GM21526 (cell line): ENCODE results near the gene RHCG.

ENCODE experiments used
- ATAC-seq: cut with Tn5 transposase; IDR thresholded peaks from one replicate; pipeline ENCODE4 v1.9.1; 2021; ENCODE audit warnings: moderate library complexity; ENCODE audit not compliant: unreplicated experiment, low FRiP score

Gene RHCG

DNA sequence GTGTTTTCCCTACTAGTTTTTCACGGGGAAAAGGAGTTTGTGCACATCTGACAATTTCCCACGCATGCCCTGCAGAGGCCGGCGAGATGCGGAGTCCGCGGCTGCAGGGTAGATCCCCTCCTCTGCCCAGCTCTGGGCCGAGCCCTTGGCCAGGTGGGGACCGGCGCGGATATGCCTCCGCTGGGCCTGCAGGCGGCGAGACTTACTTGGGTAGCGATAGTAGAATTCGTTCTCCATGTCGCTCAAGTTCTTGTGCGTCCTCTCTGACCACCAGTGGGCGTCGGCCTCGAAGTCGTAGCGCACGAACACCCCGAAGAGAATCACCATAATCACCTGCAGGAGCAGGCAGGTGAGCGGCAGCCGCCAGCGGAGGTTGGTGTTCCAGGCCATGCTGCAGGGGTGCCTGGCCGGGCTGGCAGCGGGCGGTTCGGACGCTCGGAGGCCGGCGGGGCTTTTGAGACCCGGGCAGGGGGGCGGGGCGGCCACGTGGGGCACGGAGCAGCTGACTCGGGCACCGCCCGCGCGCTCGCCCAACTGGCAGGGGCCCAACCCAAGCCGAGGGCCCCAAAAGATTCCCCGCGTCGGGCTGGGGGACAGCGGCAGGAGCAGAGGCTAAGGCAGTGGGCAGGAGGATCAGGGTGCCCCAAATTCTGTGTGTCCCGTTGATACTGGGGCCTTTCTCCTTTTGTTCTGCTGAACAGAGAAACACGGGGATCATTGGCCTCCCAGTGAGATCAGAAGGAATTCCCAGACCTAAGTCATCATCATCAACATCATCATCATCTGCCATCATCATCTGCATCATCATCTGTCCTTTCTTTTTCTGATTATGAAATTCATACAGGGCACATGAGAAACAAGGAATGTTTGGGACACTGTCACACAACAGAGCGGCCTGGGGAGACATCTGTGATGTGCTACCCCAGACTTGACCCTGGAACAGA, at the start of gene RHCG:
Gene RHCG (minus strand): TSS at position 429 of the 944 bp plus-strand sequence. CDS start 39 bp downstream, at position 390.
- ATAC-seq = no peak

DNA sequence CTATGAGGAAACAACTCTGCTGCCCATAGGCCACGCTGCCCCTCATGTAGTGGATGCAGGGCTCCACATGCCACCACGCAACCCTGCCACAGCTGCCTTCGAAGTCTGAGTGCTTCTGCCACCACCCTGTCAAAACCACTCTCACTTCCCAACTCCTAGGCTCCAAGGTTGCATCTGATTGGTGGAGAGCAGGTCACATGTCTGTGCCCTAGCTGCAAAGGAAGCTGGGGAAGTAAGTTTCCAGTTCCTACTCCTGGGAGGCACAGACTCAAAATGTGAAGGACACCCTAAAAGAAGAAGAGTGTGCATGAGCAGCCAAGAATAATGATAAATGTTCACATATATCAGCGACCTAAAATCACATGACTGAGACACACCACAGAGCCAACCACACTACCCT, 47.0 kb upstream of the RHCG start:
- no peak for ATAC-seq

DNA sequence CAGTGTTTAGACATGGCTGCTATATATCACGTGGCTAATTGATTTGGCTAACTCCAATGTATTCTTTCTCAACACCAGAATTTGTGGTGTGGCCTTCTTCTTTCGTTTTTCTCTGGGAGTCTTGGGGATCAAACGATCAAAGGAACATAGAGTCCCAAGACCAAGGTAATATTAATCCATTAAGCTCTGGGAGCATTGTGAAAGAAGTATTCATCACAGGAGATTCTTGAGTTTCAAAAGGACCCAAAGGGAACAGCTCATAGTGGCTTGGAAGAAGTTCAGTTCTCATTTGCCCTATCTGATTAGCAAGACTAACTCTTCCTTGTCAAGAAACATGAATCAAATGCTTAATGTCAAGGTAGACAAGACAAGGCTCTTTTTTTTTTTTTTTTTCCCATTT, 46.0 kb upstream of the RHCG start:
- no peak for ATAC-seq

DNA sequence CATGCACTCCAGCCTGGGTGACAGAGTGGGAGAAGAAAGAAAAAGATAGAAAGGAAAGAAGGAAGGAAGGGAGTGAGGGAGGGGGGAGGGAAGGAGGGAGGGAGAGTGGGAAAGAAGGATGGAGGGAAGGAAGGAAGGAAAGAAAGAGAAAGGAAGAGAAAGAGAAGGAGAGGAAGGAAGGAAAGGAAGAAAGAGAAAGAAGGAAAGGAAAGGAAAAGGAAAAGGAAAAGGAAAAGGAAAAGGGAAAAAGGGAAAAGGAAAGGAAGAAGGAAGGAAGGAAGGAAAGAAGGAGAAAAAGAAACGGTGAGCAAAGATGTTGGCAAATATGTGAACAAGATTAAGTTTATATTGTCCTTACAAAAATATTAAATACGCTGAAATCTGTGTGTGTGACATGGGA, 42.6 kb upstream of the RHCG start:
- ATAC-seq = no peak

DNA sequence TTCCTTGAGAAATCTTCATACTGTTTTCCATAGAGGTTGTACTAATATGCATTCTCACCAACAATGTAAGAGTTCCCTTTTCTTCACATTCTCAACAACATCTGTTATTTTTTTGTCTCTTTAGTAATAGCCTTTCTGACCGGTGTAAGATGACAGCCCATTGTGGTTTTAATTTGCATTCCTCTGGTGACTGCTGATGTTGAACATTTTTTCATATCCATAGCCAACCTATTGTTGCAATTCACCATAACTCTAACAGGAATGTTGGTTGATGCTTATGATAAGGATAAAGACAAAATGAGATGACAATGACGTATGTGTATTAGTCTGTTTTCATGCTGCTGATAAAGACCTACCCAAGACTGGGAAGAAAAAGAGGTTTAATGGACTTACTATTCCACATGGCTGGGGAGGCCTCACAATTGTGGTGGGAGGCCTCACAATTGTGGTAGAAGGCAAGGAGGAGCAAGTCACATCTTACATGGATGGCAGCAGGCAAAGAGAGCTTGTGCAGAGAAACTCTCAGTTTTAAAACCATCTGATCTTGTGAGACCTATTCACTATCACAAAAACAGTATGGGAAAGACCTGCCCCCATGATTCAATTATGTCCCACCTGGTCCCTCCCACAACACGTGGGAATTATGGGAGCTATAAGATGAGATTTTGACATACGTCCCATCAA, 37.6 kb upstream of the RHCG start:
- ATAC-seq = no peak

DNA sequence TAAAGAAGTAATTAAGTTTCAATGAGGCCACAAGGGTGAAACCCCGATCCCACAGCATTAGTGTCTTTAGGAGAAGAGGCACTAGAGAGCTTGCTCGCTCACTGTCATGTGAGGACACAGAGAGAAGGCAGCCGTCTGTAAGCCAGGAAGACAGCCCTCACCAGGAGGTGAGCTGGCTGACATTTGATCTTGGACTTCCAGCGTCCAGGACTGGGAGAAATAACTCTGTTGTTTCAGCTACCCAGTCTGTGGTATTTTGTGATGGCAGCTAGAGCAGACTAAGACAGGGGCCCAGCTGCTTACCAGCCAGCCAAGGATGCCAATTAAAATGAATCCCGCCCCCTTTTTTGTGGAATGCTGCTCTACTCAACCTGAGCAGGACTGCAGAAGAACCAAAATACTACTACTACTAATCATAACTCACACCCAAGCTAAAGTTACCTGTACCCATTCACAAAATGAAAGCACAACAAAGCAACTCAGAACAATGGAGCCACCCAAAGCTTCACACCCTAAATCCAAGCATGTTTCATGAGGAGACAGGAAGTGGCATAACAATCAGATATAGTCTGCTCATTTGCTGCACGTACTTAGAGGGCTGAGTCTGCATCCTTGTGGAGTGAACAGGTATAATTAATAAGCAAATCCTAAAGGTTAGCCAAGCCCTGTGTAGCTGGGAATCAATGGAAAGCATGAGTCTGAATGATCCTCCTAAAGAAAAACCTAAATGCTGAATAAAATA, 35.6 kb upstream of the RHCG start:
- no peak for ATAC-seq

DNA sequence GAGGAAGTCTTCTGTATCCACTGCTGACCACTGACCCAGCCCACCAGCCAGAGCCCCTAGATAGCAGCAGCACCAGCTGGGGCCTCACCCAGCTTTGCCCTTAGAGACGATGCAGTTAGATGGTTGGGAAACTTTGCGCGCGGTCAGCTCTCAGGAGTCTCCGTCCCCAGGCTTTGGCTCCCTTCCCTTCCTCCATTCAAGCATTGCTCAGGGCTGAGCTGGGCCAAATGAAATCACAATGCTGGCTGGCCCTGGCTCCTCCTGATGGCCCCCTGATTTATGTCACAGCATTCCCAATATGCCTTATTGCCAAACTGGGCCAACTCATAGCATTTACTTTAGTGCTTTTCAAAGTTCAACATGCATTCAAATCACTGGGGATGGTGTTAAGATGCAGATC, 34.6 kb upstream of the RHCG start:
- no peak for ATAC-seq

DNA sequence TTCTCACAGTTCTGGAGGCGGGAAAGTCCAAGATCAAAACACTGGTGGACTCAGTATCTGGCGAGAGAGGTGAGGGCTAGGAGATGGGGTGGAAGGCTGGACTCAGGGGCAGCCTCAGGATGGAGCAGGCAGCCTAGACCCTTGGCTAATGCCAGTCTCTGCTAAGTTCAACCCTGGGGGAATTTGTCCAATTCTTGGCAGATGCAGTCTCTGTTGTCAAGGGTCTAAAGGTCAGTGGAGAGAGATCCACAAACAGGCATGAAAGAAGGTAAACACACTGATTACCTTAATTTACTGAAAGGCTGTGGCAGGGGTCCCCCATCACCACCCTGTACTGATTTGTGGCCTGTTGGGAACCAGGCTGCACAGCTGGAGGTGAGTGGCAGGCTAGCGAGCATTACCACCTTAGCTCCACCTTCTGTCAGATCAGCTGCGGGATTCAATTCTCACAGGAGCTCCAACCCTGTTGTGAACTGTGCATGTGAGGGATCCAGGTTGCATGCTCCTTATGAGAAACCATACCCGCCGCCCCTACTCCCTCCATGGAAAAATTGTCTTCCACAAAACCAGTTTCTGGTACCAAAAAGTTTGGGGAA, 32.5 kb upstream of the RHCG start:
- no peak for ATAC-seq

DNA sequence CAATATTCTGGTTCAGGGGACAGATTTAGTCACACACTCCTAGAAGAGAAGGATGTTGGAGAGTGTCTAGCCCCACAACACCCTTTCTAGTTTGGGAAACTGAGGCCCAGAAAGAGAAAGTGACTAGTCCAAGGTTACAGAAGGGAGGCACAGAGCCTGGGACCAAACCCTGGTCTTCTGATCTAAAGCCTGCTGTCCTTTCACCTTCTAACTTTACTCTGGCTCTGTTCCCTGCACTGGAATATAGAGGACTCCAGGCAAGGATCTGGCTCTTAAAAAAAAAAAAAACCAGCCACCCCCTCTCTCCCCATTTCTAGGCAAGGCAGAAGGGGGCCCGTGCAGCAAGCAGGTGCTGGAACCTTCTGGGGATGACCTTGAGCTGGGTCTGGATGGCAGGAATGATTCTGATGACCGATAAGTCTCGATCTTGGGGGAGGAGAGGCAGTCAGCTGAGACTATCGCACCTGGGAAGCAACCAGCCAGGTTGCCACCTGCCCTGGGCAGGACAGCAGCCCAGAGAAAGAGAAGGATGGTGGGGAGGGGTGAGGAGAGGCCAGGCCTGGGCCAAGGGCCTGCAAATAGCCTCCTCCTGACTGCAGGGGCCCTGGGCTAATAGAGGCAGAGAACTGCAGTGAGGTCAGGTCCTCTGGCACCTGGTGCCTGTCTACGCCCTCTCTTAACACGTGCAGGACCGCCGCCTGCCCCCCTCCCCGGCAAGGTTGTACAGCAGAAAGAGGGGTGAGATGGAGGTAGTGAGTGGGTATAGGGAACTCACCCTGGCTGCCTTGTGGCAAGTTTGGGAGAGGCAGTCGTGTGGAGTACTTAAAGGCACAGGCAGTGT, 30.4 kb upstream of the RHCG start:
- no peak for ATAC-seq

DNA sequence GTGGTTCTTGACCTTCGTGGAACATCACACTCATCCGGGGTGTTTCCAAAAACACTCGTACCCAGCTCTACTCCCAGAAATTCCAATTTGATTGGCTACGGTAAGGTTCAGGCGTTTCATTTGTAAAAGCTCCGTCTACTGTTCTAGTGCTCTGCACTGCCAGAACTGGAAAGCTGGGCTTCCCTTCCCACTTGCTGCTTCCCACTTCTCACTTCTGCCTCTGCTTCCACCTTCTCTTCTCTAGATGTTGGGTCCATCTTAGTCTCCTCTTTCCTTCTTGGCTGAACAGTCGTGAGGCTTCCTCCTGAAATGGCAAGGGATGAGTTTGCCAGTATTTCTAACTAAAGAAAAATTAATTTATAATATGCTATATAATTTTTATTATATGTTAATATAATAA, 29.8 kb upstream of the RHCG start:
- ATAC-seq = no peak

DNA sequence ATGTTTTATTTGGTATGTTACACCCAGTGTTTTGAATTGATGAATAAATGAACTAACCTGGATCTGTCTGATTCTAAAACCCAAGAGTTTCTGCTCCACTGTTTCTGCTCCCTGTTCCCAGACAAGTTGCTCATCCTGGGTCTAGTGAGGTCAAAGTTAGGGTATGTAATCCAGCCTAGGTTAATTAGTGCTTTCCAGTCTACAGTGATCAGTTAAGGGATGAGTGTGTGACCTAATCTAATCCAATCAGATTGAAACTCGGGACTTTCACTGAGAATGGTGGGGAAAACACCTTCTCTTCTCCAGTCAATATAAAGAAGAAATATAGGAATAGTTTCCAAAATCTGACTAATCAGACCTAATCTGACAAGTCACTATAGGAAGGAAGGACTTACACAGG, 27.8 kb upstream of the RHCG start:
- no peak for ATAC-seq

DNA sequence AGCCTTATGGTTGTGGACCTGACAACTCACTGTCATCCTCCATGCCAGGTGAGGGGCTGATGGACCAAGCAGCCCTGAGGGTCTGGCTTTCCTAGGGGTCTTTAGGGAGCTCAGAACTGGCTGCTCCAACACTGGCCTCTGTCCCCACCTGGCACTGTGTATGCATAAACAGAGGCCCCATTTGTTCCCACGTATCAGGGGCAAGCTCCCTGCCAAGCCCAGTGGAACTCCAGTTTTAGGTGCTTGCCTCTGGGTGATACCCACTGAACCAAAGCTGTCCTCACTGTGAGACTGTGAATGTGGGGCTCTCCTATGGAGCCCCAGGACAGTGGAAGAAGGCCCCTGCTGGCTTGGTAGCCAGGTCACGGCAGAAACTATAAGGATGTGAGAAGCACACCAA, 26.7 kb upstream of the RHCG start:
- ATAC-seq = no peak

DNA sequence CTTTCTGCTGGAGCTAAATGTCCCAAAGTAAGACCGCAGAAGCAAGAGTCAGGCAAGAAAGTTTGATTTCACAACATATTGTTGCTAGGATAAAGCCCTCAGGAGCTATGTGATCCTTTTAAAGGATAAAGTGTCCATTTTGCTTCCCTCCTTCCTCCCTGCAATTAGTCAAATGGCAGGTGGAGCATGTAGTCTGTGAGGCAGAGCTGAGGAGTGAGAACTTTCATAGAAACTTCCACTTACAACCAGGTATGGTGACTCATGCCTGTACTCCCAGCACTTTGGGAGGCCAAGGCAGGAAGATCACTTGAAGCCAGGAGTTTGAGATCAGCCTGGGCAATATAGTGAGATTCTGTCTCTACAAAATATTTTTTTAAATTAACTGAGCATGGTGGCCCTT, 25.2 kb upstream of the RHCG start:
- no peak for ATAC-seq

DNA sequence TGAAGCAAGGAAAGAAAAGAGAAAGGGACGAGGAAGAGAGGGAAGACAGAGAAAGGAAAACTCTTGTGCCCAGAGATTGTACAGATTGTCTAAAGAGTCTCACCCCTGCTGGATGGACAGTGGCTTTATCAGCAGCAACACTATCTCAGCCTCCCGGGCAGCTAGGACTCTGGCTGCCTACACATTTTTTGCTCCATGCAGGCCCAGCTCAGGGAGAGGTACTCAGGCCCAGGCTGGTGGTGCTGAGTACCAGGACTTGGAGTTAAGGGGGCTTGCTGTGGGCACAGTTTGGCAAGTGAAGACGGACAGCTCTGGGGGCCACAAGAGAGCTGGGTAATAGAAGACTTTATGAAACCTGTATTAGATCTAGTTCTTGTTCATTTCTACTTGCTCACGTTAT, 19.1 kb upstream of the RHCG start:
- ATAC-seq = no peak

DNA sequence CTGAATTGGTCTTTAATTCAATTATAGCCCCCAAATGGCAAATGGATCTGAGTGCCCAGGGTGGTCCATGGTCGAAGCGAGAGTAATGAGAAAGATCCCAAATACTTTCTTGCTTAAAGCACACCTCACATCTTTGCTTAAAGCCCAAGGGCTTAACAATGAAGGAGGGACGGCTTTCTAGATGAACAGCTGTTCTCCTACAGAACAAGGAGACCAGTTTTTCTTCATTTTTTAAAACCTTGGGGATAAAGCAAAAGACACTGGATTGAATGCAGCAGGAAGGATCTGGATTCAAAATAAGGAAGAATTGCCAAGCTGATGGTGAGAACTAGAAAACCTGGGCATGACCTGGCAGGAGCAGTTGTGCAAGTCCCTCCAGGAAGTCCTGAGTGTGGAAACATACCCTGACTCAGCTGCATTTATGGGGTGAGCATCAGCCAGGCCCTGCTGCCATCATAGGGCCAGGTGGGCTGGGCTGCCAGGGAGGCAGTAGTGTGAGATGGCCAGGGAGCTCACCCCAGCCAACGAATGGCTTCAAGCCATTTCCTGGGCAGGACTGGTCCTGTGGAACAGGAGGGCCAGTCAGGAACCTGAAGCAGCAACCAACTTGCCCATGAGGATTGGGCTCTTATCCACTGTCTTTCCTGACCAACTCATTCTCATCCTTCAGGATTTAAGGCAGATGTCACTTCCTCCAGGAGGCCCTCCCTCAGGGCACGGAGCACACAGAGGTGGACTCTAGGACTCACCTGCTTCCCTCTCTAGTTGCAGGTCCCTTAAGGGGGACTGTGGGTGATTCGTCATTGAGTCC, 18.4 kb upstream of the RHCG start:
- ATAC-seq = no peak

DNA sequence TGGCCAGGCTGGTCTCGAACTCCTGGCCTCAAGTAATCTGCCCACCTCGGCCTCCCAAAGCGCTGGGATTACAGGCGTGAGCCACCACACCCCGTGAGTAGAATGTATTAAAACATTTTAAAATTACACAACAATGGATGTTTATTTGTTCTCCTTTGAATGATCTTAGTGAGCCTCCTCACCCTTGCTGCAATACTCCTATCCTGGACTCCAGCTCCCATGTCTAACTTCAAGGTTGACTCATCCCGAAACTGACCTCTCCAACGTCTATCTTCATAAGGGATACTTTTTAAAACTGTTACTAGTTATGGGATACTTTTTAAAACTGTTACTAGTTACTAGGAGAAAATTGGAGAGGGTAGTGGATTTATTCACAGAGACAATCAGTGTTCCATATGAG, 17.8 kb upstream of the RHCG start:
- ATAC-seq = no peak

DNA sequence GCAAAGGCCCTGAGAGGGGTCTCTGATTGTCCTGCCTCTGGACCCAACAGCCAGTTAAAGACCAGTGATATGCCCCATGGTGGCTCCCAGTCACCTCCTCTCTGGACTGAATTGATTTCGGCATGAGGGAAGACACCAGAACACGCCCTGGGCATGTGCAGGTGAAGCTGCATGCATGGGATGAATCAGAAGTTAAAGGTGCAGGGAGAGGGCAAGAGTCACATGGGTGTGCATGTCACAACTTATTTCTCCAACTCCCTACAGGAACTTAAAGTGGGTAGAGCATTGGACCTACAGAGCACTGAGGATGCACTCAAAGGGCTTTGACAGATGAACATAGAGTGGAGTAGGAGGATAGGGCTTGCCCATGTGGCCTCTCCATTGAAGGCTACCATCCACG, 16.9 kb upstream of the RHCG start:
- no peak for ATAC-seq

DNA sequence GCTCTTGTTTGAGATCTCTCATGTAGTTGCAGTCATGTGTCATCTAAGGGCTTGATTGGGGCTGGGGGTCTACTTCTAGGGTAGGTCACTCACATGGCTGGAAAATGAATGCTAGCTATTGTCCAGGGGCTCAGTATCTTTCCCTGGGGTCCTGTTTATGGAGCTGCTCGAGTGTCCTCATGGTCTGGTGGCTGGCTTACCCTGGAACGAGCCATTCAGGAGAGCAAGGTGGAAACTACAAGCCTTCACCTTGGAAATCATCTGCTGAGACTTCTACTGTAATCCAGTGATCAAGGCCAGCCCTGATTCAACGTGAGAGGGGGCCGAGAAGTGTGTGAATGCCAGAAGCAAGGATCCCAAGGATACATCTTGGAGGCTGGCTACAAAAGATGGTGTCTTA, 16.2 kb upstream of the RHCG start:
- no peak for ATAC-seq

DNA sequence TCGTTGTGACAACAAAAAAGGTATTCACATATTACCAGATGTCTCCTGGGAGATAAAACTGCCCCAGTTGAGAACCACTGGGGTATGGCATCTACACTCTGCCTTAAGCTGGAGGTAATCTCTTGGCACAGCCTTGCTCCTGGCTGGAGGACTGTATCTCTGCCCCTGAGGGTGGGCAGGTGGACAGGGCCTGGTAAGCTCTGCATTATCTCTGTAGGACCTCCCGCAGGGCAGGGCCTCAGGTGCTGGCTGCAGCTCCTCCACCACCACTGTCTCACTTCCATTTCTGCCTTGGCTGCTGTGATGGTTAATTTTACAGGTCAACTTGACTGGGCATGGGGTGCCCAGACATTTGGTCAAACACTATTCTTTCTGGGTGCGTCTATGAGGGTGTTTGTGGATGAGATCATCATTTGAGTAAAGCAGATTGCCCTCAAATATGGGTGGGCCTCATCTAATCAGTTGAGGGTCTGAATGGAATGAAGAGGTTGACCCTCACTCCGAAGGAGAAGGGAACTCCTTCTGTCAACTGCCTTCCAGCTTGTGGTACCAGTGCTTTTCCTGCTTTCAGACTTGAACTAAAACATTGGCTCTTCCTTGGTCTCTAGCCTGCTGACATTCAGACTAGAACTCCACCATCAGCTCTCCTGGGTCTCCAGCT, 9.8 kb upstream of the RHCG start:
- ATAC-seq = no peak
